HG03025 (cell line): Measurements from ENCODE around the gene MORN3.
A peak's percentile ranks its signal among the peaks of the same experiment; 100 is the strongest.
"Not testable (repeated sequence)": the region's sequence is repeated elsewhere in the genome, so short reads cannot be mapped to it uniquely, and the experiment has no call there.

Source experiments
- ATAC-seq: cut with Tn5 transposase; IDR thresholded peaks from one replicate; pipeline ENCODE4 v1.9.1; 2021; ENCODE audit warnings: mild to moderate bottlenecking, moderate library complexity; ENCODE audit not compliant: unreplicated experiment, low FRiP score

MORN3 gene, protein sequence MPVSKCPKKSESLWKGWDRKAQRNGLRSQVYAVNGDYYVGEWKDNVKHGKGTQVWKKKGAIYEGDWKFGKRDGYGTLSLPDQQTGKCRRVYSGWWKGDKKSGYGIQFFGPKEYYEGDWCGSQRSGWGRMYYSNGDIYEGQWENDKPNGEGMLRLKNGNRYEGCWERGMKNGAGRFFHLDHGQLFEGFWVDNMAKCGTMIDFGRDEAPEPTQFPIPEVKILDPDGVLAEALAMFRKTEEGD

DNA sequence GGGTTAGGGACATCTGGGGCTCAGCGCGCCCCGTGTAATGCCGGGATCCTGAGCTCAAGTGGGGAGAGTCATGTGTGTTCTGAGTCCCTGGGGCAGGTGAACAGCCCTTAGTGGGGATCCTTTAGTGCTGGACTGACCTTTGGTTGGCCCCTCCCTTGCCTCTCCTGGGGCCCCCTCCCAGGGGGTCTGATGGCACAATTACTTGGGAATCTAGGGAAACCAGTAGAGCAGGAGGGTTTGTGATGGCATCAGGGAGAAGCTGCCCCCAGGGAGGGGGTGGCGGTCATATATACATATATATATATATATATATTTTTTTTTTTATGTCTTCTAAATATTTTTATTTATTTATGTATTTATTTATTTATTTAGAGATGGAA is at the start of gene MORN3:
TSS of gene MORN3 (minus strand) at position 134 of the 380 bp plus-strand sequence. CDS start 171 bp downstream, outside the sequence.
- no peak for ATAC-seq

DNA sequence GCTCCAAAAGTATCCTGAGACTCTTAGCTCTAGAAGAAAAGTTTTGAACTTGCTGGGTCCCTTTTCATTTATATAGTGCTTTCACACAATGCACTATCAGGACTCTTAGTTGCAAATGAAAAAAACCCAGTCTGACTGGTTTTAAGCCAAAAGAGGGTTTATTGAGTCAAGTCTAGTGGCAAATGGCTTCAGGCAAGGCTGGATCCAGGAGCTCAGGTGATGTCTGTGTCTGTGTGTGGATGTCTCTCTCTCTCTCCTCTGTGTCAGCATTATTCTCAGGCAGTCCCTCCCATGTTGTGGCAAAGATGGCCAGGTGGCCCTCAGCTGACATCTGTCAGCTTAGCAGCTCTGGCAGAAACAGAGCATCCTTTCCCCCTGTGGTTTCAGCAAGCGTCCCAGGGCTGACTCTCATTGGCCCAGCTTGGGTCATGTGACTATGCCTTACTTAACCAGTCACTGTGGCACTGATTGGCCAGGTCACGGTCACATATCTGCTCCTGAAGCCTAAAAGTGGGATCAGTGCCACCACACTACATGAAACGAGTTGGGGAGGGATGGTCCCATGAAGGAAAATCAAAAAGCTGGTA is 49.3 kb upstream of the MORN3 start:
- ATAC-seq, result no peak

DNA sequence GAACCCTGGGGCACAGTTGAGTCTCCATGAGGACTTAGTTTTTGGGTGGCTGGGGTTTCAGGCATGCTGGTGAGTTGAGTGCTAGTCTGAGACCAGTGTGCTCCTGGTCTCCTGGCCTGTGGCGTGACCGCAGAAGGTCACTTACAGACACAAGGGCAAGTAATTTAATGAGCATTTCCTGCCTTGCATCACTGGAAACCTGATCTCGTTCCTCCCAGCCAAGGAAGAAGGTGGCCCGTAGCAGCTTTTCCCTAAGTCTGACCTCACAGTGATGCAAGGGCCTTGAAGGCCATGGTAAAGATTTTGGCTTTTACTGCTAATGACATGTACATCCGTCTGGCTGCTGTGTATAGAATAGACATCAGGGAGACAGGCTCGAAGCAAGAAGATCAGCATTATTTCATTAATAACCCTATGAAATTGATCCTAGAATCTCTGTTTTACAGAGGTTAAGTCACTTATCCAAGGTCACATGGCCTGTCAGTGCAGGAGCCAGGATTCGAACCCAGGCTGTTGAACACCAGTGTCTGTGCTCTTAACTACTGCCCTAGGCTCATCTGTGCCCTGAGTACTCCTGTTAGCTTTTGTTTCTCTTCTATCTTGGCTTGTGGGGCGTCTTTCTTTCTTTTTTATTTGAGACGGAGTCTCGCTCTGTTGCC is 47.7 kb upstream of the MORN3 start:
- ATAC-seq, result no peak

DNA sequence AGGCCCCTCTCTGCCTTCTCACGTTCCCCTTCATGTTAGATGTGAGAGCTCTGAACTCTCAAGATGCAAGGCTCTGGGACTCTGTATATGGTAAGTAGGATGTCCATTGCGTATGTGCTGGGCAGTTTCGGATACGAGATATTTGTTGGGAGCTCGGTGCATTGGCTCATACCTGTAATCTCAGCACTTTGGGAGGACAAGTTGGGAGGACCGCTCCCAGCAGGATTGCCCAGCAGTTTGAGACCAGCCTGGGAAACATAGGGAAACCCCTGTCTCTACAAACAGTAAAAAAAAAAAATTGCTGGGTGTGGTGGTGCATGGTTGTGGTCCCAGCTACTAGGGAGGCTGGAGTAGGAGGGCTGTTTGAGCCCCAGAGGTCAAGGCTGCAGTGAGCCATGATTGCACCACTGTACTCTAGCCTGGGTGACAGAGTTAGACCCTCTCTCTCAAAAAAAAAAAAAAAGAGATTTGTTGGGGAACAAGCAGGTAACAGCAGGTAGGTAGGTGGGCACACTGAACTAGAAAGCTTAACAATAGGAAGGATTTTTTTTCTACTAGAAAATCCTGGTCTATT is 46.5 kb upstream of the MORN3 start:
- ATAC-seq, result no peak

DNA sequence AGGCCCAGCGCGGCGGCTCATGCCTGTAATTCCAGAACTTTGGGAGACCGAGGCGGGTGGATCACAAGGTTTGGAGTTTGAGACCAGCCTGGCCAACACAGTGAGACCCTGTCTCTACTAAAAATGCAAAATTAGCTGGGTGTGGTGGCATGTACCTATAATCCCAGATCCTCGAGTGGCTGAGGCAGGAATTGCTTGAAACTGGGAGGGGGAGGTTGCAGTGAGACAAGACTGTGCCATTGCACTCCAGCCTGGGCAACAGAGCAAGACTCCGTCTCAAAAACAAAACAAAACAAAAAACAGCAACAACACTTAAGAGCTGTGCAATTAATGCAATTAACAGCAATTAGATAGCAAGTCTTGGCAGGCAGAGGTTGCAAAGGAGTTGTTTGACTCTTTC is 45.6 kb upstream of the MORN3 start:
- not testable (repeated sequence) for ATAC-seq

DNA sequence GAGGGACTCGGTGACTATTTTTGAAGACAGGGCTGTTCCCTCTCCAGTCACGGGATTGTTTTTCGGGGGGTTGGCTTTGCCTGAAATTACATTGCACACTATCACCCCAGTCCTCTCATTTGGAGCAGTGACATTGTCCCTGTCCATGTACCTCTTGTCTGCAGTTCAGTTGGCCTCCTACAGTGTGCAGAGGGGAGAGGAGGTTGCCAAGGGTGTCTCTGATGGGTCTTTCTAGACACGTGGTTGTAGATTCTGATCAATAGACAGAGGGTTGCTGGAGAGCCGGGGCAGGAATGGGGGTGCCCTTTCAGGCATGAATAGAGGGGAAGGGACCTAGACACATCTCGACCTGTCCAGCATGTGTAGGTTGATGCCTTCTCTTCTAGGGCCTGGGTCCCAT is 44.3 kb upstream of the MORN3 start:
- ATAC-seq, result no peak

DNA sequence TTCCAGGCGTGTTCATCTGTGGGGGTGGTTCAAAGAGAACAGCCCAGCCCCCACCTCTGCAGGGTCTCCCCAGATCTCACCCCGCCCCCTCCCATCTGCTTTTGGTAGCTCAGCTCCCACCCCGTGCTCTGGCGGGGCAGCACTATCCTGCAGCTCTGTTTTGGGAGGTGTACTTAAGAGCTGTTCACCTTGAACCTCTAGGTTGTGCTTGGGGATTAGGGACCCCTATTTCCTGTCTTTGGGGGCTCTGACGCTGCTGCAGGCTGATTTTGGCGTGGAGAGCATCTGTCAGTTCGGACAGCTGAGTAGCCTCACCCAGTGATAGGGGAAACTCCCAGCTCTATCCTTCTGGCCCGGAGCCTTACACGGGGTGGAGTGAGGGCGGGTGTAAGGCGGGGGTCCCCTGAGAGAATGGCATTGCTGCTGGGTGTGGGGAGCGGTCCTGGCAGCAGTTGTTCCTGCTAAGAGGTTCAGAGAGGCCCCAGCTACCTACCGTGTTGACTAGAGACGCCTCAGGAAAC is 43.9 kb upstream of the MORN3 start:
- ATAC-seq, result peak; percentile 14

DNA sequence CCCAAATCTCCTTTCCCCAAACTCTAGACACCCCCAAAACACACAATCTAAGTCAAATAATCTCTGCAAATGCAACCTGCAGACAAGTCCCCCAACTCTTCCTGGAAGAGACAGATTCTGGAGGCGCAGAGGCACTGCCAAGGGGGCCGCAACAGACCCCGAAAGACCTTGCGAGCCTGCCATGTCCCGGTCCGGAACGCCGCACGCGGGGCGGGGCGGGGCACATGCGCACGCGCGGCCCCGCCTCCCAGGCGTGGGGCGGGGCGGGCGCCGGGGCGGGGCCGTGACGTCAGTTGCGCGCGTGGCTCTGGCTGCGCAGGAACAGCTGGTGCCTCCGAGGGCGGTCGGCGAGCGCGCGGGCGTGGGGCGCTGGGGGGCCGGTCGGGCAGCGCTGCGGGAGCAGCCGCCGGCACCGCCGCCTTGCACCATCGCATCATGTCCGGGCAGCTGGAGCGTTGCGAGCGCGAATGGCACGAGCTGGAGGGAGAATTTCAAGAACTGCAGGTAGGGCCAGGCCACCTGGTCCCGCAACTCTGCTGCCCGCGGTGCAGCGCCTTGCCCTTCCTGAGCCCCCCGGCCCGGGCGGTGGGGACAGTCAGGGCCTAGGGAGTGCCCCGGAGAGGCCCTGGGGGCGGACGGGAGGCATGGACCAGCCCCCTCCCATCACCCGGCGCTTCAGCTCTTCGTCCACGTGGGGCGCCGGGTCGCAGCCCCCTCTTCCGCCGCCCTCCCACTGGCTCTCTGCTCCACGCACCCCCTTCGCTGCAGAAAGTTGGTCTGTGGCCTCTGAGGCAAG is 43.2 kb upstream of the MORN3 start, which contains the start of gene TMEM120B:
TSS of gene TMEM120B (plus strand) at position 292 of the 796 bp plus-strand sequence. CDS start at position 436, 144 bp downstream.
- peak; percentile 55 for ATAC-seq

DNA sequence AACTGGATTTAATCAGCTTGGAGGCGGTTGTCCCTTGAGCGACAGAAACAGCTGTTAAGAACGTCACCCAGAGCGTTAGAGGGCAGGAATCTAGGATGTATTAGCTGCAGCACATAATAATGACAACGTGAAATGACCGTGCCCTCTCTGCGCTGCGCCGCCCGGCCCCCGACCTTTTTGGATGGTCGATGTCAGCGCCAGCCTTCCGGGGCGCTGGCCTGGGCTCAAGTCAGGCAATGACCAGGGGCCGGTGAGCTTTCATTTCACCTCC is 42.7 kb upstream of the MORN3 start:
- peak; percentile 20 for ATAC-seq

DNA sequence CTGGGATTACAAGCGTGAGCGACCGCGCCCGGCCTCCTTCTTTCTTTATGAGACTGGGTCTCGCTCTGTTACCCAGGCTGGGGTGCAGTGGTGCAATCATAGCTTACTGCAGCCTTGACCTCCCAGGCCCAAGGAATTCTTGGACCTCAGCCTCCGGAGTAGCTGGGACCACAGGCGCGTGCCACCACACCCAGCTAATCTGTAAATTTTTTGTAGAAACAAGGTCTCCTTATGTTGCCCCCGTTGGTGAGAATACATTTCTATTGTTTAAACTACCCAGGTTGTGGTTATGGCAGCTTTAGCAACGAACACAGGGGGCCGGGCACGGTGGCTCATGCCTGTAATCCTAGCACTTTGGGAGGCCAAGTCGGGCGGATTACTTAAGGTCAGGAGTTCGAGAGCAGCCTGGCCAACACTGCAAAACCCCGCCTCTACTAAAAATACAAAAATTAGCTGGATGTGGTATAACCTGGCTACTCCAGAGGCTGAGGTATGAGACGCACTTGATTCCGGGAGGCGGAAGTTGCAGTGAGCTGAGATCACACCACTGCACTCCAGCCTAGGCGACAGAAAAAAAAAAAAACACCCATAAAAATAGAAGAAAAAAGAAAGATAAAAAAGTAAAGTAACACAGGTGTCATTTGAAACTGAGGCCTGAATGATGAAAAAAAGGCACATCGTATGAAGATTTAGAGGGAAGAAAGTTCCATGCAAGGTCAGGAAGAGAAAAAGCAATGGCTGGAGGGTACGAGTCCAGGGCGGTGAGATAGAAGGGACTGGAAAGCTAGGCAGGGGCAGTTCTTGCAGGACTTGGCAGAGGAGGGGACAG is 42.1 kb upstream of the MORN3 start:
- ATAC-seq, result no peak

DNA sequence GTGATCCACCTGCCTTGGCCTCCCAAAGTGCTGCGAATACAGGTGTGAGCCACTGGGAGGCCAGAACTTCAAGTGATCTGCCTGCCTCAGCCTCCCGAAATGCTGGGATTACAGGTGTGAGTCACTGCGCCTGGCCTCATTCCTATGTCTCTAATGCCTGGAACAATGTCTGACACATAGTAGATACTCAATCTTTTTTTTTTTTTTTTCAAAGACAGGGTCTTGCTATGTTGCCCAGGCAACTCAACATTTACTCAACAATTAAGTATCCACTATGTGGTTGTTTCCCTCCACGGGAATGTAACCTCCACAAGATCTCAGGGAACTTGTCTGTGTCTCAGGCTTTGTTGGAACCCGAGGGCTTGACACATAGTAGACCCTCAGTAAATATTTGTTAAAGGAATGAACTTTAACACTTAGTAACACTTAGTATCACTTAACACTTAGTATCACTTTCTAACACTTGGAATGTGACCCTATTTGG is 40.1 kb upstream of the MORN3 start:
- ATAC-seq, result no peak

DNA sequence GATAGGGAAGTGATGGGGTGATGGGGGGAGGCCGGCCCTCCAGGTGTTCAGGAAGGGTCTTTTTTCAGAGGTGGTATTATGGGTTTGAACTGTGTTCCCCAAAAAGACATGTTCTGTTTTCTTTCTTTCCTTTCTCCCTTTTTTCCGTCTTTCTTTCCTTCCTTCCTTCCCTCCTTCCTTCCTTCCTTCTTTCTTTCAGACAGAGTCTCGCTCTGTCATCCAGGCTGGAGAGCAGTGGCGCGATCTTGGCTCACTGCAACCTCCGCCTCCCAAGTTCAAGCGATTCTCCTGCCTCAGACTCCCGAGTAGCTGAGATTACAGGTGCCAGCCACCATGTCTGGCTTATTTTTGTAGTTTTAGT is 39.6 kb upstream of the MORN3 start:
- ATAC-seq, result not testable (repeated sequence)

DNA sequence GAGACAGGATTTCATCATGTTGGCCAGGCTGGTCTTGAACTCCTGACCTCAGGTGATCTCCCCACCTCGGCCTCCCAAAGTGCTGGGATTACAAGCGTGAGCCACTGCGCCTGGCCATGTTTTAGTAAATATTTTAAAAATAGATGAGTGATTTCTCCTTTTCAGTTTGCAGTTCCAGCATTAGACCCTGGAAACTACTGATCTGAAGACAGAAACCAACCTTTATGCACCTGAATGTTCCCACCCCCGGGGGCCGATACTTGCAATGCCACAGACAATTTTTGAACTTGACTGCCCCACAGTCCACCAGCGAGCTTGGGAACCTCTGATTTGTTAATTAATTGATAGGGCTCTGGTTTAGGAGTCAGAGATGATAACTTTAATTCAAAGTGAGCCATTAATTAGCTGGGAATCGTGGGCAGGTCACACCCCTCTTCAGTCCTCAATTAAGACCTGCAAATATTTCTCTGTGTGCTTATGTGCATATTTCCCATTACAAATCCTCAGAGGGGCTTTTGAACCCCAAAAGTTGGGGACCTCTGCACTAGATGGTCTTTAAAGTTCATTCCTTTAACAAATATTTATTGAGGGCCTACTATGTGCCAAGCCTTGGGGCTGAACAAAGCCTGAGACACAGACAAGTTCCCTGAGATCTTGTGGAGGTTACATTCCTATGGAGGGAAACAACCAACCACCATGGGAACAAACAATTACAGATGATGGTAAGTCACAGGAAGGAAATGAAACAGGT is 39.0 kb upstream of the MORN3 start:
- ATAC-seq, result no peak

DNA sequence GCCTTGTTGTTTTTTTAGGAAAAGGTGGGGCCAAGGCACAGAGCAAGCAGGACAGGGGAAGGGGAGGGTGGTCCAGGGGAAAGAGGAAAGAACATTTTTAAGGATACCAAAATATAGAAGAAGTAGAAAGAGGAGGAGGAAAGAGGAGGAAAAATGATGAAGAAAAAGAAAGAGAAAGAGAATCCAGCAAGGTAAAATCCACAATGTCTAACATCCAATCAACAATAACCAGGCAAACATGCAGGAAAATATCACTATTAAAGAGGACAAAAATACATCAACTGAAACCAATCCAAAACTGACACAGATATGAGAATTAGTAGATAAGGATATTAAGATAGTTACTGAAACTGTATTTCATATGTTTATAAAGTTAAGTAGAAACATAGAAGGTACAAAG is 36.1 kb upstream of the MORN3 start:
- ATAC-seq, result no peak

DNA sequence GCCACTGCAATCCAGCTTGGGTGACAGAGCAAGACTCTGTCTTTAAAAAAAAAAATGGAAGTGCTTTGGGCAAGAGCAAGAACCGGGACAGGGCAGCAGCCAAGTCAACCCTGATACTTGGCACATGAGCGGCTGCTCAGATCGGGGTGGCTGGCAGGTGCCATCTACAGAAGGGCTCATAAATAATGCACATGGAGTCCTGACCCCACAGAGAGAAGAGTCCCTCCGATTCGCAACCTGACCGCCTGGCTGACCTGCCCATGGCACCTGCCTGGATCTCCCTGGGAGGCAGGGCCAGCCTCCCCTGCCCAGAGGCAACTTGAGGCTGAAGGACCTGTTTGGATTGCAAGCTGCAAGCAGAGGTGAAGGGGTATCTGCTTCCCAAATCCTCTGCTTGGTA is 33.5 kb upstream of the MORN3 start:
- ATAC-seq, result no peak

DNA sequence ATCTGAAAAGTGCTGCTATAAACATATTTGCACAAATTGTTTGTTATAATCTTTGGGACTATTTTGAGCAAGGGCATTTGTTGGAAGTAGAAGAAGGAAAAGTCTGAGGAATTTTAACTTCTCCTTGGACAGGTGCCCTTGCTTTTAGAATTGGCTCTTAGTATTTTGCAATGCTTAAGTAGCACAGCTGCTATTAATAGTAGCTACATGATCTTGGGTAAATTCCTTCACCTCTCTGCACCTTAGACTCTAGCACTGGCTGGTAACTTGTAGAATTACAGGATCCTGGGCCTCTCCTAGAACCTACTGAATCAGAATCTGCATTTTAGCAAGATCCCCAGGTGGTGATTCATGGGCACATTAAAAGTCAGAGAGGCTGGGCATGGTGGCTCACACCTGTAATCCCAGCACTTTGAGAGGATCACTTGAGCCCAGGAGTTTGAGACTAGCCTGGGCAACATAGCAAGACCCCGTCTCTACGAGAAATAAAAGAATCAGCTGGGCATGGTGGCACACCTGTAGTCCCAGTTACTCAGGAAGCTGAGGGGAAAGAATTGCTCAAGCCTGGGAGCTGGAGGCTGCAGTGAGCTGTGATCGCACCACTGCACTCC is 32.3 kb upstream of the MORN3 start:
- no peak for ATAC-seq

DNA sequence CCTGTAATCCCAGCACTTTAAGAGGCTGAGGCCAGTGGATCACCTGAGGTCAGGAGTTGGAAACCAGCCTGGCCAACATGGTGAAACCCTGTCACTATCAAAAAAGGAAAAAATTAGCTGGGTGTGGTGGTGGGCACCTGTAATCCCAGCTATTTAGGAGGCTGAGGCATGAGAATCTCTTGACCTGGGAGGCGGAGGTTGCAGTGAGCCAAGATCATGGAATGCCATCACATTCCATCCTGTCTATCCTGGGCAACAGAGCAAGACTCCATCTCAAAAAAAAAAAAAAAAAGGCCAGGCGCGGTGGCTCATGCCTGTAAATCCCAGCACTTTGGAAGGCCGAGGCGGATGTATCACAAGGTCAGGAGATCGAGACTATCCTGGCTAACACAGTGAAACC is 28.4 kb upstream of the MORN3 start:
- ATAC-seq, result not testable (repeated sequence)

DNA sequence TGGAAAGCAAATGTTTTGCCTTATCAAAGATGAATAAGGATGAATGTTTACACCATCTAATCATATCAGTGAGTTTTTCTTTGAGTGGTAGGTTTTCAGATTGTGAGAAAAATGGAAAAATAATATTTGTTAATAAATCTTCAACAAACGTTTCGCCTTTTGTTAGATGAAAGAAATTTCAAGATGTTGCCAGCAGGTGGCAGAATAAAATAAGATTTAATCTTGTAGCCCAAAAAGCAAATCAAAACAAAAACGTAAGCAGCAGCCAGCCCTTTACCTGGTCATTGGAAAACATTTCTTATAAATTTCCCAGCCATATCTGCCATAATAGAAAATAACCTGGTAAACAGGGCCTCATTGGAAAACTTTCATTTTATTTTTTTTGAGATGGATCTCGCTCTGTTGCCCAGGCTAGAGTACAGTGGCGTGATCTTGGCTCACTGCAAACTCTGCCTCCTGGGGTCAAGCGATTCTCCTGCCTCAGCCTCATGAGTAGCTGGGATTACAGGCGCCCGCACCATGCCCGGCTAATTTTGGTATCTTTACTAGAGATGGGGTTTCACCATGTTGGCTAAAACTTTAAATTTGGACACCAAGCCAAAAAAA is 27.7 kb upstream of the MORN3 start:
- no peak for ATAC-seq
